ENCODE data around the gene SORBS1. TPM values are rescaled to one million over a fixed set of nuclear protein-coding genes. Genes with fewer than 3 reads are reported as not detected.

SORBS1 gene
- total and polyA plus RNA-seq, 9 of the 15 experiments (the other 6 are each of a cell fraction or from before 2014, with no cell fraction given) = 2.0 to 13.3 (median 6.5) TPM

GRCh38 chr10:95261926-95262325 lies 299.2 kb downstream of the SORBS1 start:
- no peak overlapping the region for H3K4me3 ChIP-seq
- H3K79me2 ChIP-seq (ENCODE audit: control insufficient read depth, insufficient read depth, low read length) = 0 out of 3 replicates have a peak, but pooled peaks cover 7% of the 10 kb centered on the region
- peaks cover 76% of the 10 kb centered on the region; the same call in 2 of the 3 replicates for H3K36me3 ChIP-seq (ENCODE audit: control insufficient read depth, insufficient read depth, low read length)
- H3K27ac ChIP-seq (ENCODE audit: extremely low read depth, low read depth, low read length) = no peak overlapping the region
- no peak overlapping the region for H3K4me2 ChIP-seq (ENCODE audit: insufficient read depth, low read length)
- POLR2A ChIA-PET = no interaction called here
- intact Hi-C loops (cut with micrococcal nuclease) = no loop called here
- no peak overlapping the region for H2AFZ ChIP-seq (ENCODE audit: low read depth, low read length)
- no peaks in the 10 kb centered on the region for H3K27me3 ChIP-seq (ENCODE audit: control insufficient read depth in 2 of 2, insufficient read depth in 2 of 2, low read length in 2 of 2)
- ATAC-seq (no peak), DNase-seq (ENCODE audit: extremely low read depth in 1 of 4, low spot score in 3 of 4) (no peak), FAIRE-seq (no peak)
- no peaks in the 10 kb centered on the region for H3K9me3 ChIP-seq (replicated peaks; ENCODE audit: control insufficient read depth, insufficient read depth, low read depth, low read length)
- H3K4me1 ChIP-seq (replicated peaks in 1 of 2; ENCODE audit: control insufficient read depth in 2 of 2, insufficient read depth in 2 of 2, low read length in 2 of 2) = peaks cover 5 to 13% of the 10 kb centered on the region in 2 experiments; a peak in 4 of 5 replicates
- CTCF ChIA-PET (ENCODE audit: low intra/inter-chr PET ratio) = no interaction called here
- in situ Hi-C loops (cut with MboI) = no loop called here
- H4K20me1 ChIP-seq (replicated peaks; ENCODE audit: control insufficient read depth, insufficient read depth, low read length) = no peaks in the 10 kb centered on the region
- H3K9me1 ChIP-seq (ENCODE audit: control insufficient read depth, insufficient read depth, low read length) = no peaks in the 10 kb centered on the region
- no TSS peak for BruUV-seq (replicated peaks)
- 94% methylated on average over 3 of the region's 3 CpGs for WGBS (ENCODE audit: insufficient coverage, low coverage, missing lambda C conversion rate)
- no peak for TF ChIP-seq RFX1 (IDR thresholded peaks at IDR 0.05)
- TF ChIP-seq TSHZ1 (CRISPR knock-in tag; IDR thresholded peaks at IDR 0.05) = no peak
- TF ChIP-seq, protein P1, sequence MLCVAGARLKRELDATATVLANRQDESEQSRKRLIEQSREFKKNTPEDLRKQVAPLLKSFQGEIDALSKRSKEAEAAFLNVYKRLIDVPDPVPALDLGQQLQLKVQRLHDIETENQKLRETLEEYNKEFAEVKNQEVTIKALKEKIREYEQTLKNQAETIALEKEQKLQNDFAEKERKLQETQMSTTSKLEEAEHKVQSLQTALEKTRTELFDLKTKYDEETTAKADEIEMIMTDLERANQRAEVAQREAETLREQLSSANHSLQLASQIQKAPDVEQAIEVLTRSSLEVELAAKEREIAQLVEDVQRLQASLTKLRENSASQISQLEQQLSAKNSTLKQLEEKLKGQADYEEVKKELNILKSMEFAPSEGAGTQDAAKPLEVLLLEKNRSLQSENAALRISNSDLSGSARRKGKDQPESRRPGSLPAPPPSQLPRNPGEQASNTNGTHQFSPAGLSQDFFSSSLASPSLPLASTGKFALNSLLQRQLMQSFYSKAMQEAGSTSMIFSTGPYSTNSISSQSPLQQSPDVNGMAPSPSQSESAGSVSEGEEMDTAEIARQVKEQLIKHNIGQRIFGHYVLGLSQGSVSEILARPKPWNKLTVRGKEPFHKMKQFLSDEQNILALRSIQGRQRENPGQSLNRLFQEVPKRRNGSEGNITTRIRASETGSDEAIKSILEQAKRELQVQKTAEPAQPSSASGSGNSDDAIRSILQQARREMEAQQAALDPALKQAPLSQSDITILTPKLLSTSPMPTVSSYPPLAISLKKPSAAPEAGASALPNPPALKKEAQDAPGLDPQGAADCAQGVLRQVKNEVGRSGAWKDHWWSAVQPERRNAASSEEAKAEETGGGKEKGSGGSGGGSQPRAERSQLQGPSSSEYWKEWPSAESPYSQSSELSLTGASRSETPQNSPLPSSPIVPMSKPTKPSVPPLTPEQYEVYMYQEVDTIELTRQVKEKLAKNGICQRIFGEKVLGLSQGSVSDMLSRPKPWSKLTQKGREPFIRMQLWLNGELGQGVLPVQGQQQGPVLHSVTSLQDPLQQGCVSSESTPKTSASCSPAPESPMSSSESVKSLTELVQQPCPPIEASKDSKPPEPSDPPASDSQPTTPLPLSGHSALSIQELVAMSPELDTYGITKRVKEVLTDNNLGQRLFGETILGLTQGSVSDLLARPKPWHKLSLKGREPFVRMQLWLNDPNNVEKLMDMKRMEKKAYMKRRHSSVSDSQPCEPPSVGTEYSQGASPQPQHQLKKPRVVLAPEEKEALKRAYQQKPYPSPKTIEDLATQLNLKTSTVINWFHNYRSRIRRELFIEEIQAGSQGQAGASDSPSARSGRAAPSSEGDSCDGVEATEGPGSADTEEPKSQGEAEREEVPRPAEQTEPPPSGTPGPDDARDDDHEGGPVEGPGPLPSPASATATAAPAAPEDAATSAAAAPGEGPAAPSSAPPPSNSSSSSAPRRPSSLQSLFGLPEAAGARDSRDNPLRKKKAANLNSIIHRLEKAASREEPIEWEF (CRISPR knock-in tag; IDR thresholded peaks at IDR 0.05) = no peak
- no peak for TF ChIP-seq SIN3A (IDR thresholded peaks at IDR 0.05; ENCODE audit: borderline replicate concordance in 2 of 2, control insufficient read depth in 1 of 2, low read depth in 2 of 2, low read length in 2 of 2)
- no peak for TF ChIP-seq HEY1 (CRISPR knock-in tag; IDR thresholded peaks at IDR 0.05; ENCODE audit: borderline replicate concordance)
- no peak overlapping the region for H3K9ac ChIP-seq (ENCODE audit: insufficient read depth in 1 of 2, low read depth in 2 of 2, low read length in 2 of 2)
